ENCODE data around the gene FES.

DNA sequence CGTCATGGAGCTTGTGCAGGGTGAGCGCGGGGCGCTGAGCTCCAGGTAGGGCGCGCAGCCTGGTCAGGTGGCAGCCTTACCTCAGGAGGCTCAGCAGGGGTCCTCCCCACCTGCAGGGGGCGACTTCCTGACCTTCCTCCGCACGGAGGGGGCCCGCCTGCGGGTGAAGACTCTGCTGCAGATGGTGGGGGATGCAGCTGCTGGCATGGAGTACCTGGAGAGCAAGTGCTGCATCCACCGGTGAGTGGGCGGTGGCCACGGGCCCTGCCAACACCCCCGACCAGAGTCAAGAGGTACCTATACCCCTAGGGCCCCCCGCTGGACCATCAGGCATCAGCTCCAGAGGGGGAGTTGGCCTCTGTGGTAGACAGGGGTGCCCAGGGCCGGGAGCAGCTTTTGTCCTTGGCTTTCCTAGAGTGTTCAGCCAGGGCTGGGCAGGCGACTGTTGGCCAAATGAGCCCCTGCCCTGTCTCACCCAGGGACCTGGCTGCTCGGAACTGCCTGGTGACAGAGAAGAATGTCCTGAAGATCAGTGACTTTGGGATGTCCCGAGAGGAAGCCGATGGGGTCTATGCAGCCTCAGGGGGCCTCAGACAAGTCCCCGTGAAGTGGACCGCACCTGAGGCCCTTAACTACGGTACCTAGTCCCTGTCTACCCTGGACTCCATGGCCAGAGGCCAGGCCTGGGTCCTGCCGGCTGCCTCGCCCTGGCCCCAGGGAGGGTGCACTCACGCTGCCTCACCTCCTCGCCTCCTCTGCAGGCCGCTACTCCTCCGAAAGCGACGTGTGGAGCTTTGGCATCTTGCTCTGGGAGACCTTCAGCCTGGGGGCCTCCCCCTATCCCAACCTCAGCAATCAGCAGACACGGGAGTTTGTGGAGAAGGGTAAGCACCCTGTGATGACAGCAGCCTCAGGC lies 9.1 kb downstream of the FES start:
- TF ChIP-seq, protein P1, sequence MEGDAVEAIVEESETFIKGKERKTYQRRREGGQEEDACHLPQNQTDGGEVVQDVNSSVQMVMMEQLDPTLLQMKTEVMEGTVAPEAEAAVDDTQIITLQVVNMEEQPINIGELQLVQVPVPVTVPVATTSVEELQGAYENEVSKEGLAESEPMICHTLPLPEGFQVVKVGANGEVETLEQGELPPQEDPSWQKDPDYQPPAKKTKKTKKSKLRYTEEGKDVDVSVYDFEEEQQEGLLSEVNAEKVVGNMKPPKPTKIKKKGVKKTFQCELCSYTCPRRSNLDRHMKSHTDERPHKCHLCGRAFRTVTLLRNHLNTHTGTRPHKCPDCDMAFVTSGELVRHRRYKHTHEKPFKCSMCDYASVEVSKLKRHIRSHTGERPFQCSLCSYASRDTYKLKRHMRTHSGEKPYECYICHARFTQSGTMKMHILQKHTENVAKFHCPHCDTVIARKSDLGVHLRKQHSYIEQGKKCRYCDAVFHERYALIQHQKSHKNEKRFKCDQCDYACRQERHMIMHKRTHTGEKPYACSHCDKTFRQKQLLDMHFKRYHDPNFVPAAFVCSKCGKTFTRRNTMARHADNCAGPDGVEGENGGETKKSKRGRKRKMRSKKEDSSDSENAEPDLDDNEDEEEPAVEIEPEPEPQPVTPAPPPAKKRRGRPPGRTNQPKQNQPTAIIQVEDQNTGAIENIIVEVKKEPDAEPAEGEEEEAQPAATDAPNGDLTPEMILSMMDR (IDR thresholded peaks at IDR 0.05) = no peak
- TF ChIP-seq POLR2A (IDR thresholded peaks at IDR 0.05) = no peak

Measured in Peyer's patch (tissue), 4 donors.